HG03558 (cell line): Measurements from ENCODE around the gene SPATA17.

Experiments used
- ATAC-seq: cut with Tn5 transposase; IDR thresholded peaks from one replicate; pipeline ENCODE4 v1.9.1; 2021; ENCODE audit warnings: moderate number of reproducible peaks; ENCODE audit not compliant: unreplicated experiment; ENCODE audit errors: extremely low read depth

SPATA17 gene

GRCh38 chr1:217839161-217839560, 208.0 kb downstream of the SPATA17 start:
- no peak for ATAC-seq

- ATAC-seq: no peak
Measured at GRCh38 chr1:217846733-217847132, 215.6 kb downstream of the SPATA17 start.

- no peak for ATAC-seq
Measured at GRCh38 chr1:217847643-217848042, 216.5 kb downstream of the SPATA17 start.

- ATAC-seq: no peak
Measured at GRCh38 chr1:217856342-217857034, 225.3 kb downstream of the SPATA17 start.

- ATAC-seq: no peak
Measured at GRCh38 chr1:217857061-217857460, 225.9 kb downstream of the SPATA17 start.

GRCh38 chr1:217861658-217862057, 230.5 kb downstream of the SPATA17 start:
- no peak for ATAC-seq

GRCh38 chr1:217867446-217867995, 236.4 kb downstream of the SPATA17 start:
- ATAC-seq: no peak

- ATAC-seq: no peak
Measured at GRCh38 chr1:217871955-217872354, 240.8 kb downstream of the SPATA17 start.

GRCh38 chr1:217875229-217875628, 244.1 kb downstream of the SPATA17 start:
- ATAC-seq: no peak

- ATAC-seq: no peak
Measured at GRCh38 chr1:217876401-217876800, 245.3 kb downstream of the SPATA17 start.

GRCh38 chr1:217876896-217877295, 245.8 kb downstream of the SPATA17 start:
- no peak for ATAC-seq

GRCh38 chr1:217881131-217881543, 250.0 kb downstream of the SPATA17 start:
- ATAC-seq: no peak

- no peak for ATAC-seq
Measured at GRCh38 chr1:217881607-217882332, 250.6 kb downstream of the SPATA17 start.

- no peak for ATAC-seq
Measured at GRCh38 chr1:217885181-217885580, 254.0 kb downstream of the SPATA17 start.

- no peak for ATAC-seq
Measured at GRCh38 chr1:217888328-217888727, 257.2 kb downstream of the SPATA17 start.

- no peak for ATAC-seq
Measured at GRCh38 chr1:217889401-217889800, 258.3 kb downstream of the SPATA17 start.

GRCh38 chr1:217891966-217892365, 260.8 kb downstream of the SPATA17 start:
- ATAC-seq: no peak

GRCh38 chr1:217892750-217893149, 261.6 kb downstream of the SPATA17 start:
- no peak for ATAC-seq

- ATAC-seq: no peak
Measured at GRCh38 chr1:217895841-217896240, 264.7 kb downstream of the SPATA17 start.

GRCh38 chr1:217896490-217896889, 265.3 kb downstream of the SPATA17 start:
- ATAC-seq: no peak

GRCh38 chr1:217897100-217897499, 266.0 kb downstream of the SPATA17 start:
- no peak for ATAC-seq
